ENCODE results near the gene BMAL2.

GRCh38 chr12:27285403-27285802 lies 47.2 kb upstream of the BMAL2 start:
- TF ChIP-seq POLR2A (IDR thresholded peaks at IDR 0.05): no peak
- no peak for TF ChIP-seq CTCF (IDR thresholded peaks at IDR 0.05)
